ENCODE data around the gene CCNE1. TPM values are rescaled to one million over a fixed set of nuclear protein-coding genes. Genes with fewer than 3 reads are reported as not detected.

CCNE1 gene
- polyA plus RNA-seq, 1 of the 3 experiments (the other 2 are of a cell fraction), result 8.9 TPM

DNA sequence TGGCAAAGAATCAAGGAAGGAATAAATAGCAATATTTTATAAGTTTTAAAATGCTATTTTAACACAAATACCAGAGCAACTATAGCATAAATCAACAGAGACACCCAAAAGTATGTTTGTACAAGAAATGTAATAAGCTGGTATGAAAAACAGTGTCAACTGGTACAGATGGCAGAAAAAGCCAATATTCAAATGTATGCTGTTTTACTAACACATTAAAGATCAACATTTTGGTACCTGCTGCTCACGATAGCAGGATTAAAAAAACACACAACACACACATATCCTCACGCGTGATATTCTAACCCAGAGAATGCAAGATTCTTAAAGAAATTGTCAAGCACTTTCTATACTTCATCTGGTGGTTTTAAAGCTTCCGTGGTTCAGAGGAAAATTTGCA is 48.6 kb upstream of the CCNE1 start:
- H3K9ac ChIP-seq, result no peak overlapping the region
- DNase-seq, result no peak
- H3K9me3 ChIP-seq, result no peaks in the 10 kb centered on the region
- no peaks in the 10 kb centered on the region for H3K9me2 ChIP-seq
- H3K4me2 ChIP-seq, result no peak overlapping the region
- POLR2A ChIA-PET, result no interaction called here
- no peaks in the 10 kb centered on the region for H3F3A ChIP-seq (replicated peaks; ENCODE audit: insufficient read depth)
- CTCF ChIA-PET, result interaction anchor here (0.9 to 2.3 kb wide), 3 partner anchors 8 to 33 kb away, joined by 3 to 6 read pairs (median 6); no protein-coding TSS in a partner anchor
- no peak overlapping the region for H3K4me3 ChIP-seq (ENCODE audit: low read depth in 2 of 2, low read length in 1 of 2)
- H3K36me3 ChIP-seq (replicated peaks in 1 of 2; ENCODE audit: control insufficient read depth in 1 of 2, insufficient read depth in 2 of 2, low read length in 1 of 2), result no peaks in the 10 kb centered on the region
- WGBS (ENCODE audit: low lambda C conversion rate), result 80% methylated on average over 4 of the region's 4 CpGs
- no peaks in the 10 kb centered on the region for H3K27me3 ChIP-seq (ENCODE audit: insufficient read depth)
- no peak overlapping the region for H2AFZ ChIP-seq (ENCODE audit: low read depth)
- no peak overlapping the region for H3K27ac ChIP-seq (ENCODE audit: low read depth in 2 of 2, low read length in 1 of 2)
- H4K20me1 ChIP-seq (ENCODE audit: insufficient read depth), result no peaks in the 10 kb centered on the region
- no peaks in the 10 kb centered on the region; a peak in 1 of 4 replicates for H3K4me1 ChIP-seq (ENCODE audit: control insufficient read depth in 1 of 2, insufficient read depth in 2 of 2, low read depth in 1 of 2, low read length in 1 of 2)
- TF ChIP-seq NRF1 (IDR thresholded peaks at IDR 0.05; ENCODE audit: low read depth, low read length) (no peak), EZH2phosphoT487 (IDR thresholded peaks at IDR 0.05; ENCODE audit: borderline replicate concordance, low read depth) (no peak), RXRA (IDR thresholded peaks at IDR 0.05; ENCODE audit: borderline replicate concordance, low read depth) (no peak), CHD2 (IDR thresholded peaks at IDR 0.05; ENCODE audit: low read length, partially characterized antibody) (no peak), TCF12 (IDR thresholded peaks at IDR 0.05) (no peak), GABPA (IDR thresholded peaks at IDR 0.05; ENCODE audit: low read depth) (no peak), RFX5 (IDR thresholded peaks at IDR 0.05; ENCODE audit: low read length) (no peak), ELF1 (IDR thresholded peaks at IDR 0.05) (no peak), NFIC (IDR thresholded peaks at IDR 0.05; ENCODE audit: borderline replicate concordance) (no peak), FOXM1 (IDR thresholded peaks at IDR 0.05; ENCODE audit: low read depth) (no peak)
- TF ChIP-seq, protein P1, sequence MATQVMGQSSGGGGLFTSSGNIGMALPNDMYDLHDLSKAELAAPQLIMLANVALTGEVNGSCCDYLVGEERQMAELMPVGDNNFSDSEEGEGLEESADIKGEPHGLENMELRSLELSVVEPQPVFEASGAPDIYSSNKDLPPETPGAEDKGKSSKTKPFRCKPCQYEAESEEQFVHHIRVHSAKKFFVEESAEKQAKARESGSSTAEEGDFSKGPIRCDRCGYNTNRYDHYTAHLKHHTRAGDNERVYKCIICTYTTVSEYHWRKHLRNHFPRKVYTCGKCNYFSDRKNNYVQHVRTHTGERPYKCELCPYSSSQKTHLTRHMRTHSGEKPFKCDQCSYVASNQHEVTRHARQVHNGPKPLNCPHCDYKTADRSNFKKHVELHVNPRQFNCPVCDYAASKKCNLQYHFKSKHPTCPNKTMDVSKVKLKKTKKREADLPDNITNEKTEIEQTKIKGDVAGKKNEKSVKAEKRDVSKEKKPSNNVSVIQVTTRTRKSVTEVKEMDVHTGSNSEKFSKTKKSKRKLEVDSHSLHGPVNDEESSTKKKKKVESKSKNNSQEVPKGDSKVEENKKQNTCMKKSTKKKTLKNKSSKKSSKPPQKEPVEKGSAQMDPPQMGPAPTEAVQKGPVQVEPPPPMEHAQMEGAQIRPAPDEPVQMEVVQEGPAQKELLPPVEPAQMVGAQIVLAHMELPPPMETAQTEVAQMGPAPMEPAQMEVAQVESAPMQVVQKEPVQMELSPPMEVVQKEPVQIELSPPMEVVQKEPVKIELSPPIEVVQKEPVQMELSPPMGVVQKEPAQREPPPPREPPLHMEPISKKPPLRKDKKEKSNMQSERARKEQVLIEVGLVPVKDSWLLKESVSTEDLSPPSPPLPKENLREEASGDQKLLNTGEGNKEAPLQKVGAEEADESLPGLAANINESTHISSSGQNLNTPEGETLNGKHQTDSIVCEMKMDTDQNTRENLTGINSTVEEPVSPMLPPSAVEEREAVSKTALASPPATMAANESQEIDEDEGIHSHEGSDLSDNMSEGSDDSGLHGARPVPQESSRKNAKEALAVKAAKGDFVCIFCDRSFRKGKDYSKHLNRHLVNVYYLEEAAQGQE (IDR thresholded peaks at IDR 0.05; ENCODE audit: low read depth, low read length), result no peak
- TF ChIP-seq, protein P2, sequence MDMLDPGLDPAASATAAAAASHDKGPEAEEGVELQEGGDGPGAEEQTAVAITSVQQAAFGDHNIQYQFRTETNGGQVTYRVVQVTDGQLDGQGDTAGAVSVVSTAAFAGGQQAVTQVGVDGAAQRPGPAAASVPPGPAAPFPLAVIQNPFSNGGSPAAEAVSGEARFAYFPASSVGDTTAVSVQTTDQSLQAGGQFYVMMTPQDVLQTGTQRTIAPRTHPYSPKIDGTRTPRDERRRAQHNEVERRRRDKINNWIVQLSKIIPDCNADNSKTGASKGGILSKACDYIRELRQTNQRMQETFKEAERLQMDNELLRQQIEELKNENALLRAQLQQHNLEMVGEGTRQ (IDR thresholded peaks at IDR 0.05; ENCODE audit: borderline replicate concordance, low read depth, low read length), result no peak
- H3K79me2 ChIP-seq (ENCODE audit: insufficient read depth), result no peaks in the 10 kb centered on the region

- TF ChIP-seq RFX5 (IDR thresholded peaks at IDR 0.05; ENCODE audit: low read length) (peak; percentile 86), MAX (IDR thresholded peaks at IDR 0.05; ENCODE audit: low read depth) (no peak), YY1 (IDR thresholded peaks at IDR 0.05; ENCODE audit: low read depth) (no peak)
- Histone ChIP-seq H3K4me2 (no peak overlapping the region), H3K9me2 (no peaks in the 10 kb centered on the region), H3F3A (replicated peaks; ENCODE audit: insufficient read depth) (no peaks in the 10 kb centered on the region), H3K4me1 (ENCODE audit: control insufficient read depth in 1 of 2, insufficient read depth in 2 of 2, low read depth in 1 of 2, low read length in 1 of 2) (no peaks in the 10 kb centered on the region; a peak in 1 of 4 replicates), H3K27ac (ENCODE audit: low read depth in 2 of 2, low read length in 1 of 2) (no peak overlapping the region), H4K20me1 (ENCODE audit: insufficient read depth) (no peaks in the 10 kb centered on the region), H3K79me2 (ENCODE audit: insufficient read depth) (no peaks in the 10 kb centered on the region), H3K9ac (no peak overlapping the region), H3K4me3 (ENCODE audit: low read depth in 2 of 2, low read length in 1 of 2) (no peak overlapping the region), H3K27me3 (ENCODE audit: insufficient read depth) (no peaks in the 10 kb centered on the region), H2AFZ (ENCODE audit: low read depth) (no peak overlapping the region), H3K9me3 (no peaks in the 10 kb centered on the region), H3K36me3 (replicated peaks in 1 of 2; ENCODE audit: control insufficient read depth in 1 of 2, insufficient read depth in 2 of 2, low read length in 1 of 2) (no peaks in the 10 kb centered on the region)
- 66% methylated on average over 7 of the region's 8 CpGs for WGBS (ENCODE audit: low lambda C conversion rate)
- CTCF ChIA-PET, result interaction anchor here (0.8 to 1.5 kb wide), 2 partner anchors 9 to 48 kb away, joined by 3 to 6 read pairs; no protein-coding TSS in a partner anchor
- POLR2A ChIA-PET, result no interaction called here
- DNase-seq, result no peak
These were observed 47.4 kb upstream of the CCNE1 start for GRCh38 chr19:29764361-29764760.
